HFF-Myc (cell line): Measurements from ENCODE around the gene TNP2.

Experiments
- DNase-seq: peaks from one replicate; pipeline ENCODE4 v3.0.0-alpha.2; 2011; ENCODE audit warnings: low read depth; ENCODE audit errors: extremely low read depth
- H3K4me3 ChIP-seq: replicated peaks from 2 replicates; pipeline ENCODE4 v1.5.1; 2011; ENCODE audit warnings: low read depth, mild to moderate bottlenecking, control low read depth, low read length
- CTCF ChIP-seq: IDR thresholded peaks from 2 replicates; pipeline ENCODE4 v1.5.1; 2012; ENCODE audit warnings: mild to moderate bottlenecking, low read depth, low read length, control low read depth; ENCODE audit errors: missing control alignments

The TNP2 gene

GRCh38 chr16:11236461-11237254 lies 32.5 kb downstream of the TNP2 start:
- H3K4me3 ChIP-seq, result no peak overlapping the region
- DNase-seq, result no peak
- TF ChIP-seq CTCF, result no peak

DNA sequence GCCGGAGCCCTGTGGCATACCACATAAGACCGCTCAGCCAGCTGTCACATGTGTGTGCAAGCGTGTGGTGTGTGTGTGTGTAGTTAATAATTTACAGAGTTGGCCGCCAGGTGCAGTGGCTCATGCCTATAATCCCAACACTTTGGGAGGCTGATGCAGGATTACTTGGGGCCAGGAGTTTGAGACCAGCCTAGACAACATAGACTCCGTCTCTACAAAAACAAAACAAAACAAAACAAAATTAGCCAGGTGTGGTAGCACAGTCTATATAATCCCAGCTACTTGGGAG lies 33.5 kb downstream of the TNP2 start:
- DNase-seq, result no peak
- H3K4me3 ChIP-seq, result no peak overlapping the region
- TF ChIP-seq CTCF, result no peak

DNA sequence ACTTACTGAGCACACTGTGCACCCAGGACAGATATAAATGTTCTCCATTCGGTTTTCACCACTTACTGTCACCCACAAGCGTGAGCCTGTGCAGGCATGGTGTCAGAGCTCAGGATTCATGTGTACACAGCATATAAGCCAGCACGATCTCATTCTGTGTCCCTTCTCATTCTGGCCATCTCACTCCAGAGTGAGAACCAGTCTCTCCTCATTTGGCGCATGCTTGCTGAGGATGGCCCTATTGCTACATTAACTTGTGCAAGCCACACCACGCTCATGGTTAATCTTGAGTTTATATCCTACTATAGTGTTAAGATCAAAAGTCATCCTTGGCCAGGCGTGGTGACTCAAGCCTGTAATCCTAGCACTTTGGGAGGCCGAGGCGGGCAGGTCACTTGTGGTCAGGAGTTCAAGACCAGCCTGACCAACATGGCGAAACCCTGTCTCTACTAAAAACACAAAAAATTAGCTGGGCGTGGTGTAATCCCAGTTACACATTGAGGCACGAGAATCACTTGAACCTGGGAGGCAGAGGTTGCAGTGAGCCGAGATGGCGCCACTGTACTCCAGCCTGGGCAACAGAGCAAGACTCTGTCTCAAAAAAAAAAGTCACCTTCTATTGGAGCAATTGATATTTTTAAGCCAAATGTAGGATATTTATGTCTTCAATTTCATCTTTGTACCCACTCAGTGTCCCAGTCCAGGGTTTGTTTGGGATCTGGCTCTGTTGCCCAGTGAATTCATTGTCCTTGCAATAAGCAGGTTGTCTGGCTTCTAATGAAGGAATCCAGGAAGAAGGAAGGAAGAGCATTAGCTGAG lies 34.0 kb downstream of the TNP2 start:
- DNase-seq, result no peak
- TF ChIP-seq CTCF, result no peak
- no peak overlapping the region for H3K4me3 ChIP-seq

GRCh38 chr16:11233727-11234376 lies 35.3 kb downstream of the TNP2 start:
- no peak overlapping the region for H3K4me3 ChIP-seq
- DNase-seq, result no peak
- no peak for TF ChIP-seq CTCF

DNA sequence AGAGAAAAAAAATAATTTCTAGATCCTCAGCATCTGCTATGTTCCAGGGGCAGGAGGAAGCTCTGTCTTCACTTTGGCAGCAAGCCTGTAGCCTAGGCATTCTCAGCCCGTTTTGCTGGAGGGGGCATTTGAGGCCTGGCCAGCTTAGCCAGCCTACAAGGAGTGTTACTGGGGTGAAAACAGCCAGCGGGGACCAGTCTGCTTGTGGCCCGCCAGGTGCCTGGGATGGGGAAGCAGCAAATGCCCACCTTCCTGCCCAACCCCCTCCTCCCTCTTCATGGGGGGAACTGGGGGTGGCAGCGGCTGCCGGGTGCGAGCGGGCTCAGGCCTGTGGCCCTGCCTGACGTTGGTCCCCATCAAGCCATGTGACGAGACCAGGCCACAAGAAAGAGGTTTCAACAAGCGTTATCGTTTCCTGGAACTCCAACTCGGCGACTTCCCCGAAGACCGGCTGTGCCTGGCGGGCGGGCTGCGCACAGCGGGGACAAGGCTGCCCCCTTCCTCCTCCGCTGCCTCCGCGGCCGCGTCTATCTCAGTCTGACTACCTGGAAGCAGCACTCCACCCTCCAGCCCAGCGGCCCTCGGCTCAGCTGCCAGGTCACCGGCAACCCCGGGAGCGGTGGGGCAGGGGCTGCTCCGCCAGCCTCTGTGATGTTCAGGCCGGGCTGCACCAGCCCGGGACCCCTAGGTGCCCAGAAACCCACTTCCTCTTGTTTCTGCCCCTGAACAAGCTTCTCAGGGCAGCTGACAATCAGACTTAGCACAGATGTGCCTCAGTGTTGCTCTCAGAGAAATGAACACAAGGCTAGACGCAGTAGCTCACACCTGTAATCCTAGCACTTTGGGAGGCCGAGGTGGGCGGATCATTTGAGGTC lies 36.0 kb downstream of the TNP2 start:
- no peak for TF ChIP-seq CTCF
- H3K4me3 ChIP-seq, result no peak overlapping the region
- no peak for DNase-seq

GRCh38 chr16:11232302-11232851 lies 36.7 kb downstream of the TNP2 start:
- TF ChIP-seq CTCF, result no peak
- DNase-seq, result no peak

More at GRCh38 chr16:11232302-11232851, 36.7 kb downstream of the TNP2 start:
- no peak overlapping the region for H3K4me3 ChIP-seq
